Glutamatergic neuron (in vitro differentiated cells): Measurements from ENCODE around the gene MTMR2. TPM values are rescaled to one million over a fixed set of nuclear protein-coding genes. Genes with fewer than 3 reads are reported as not detected.

ENCODE experiments used
- DNase-seq: peaks from one replicate; pipeline ENCODE4 v3.0.0; 2022
- H3K27ac Mint-ChIP-seq: one replicate; pipeline ENCODE4 v1.8.0; 2020; ENCODE audit warnings: mild to moderate bottlenecking, mixed read lengths, inconsistent platforms; ENCODE audit not compliant: unreplicated experiment
- H3K27me3 Mint-ChIP-seq: one replicate; pipeline ENCODE4 v1.8.0; 2020; ENCODE audit warnings: mild to moderate bottlenecking, moderate library complexity, mixed read lengths, inconsistent platforms; ENCODE audit not compliant: unreplicated experiment
- H3K36me3 Mint-ChIP-seq: one replicate; pipeline ENCODE4 v1.8.0; 2020; ENCODE audit warnings: mild to moderate bottlenecking, mixed read lengths, inconsistent platforms; ENCODE audit not compliant: unreplicated experiment
- H3K4me1 Mint-ChIP-seq: one replicate; pipeline ENCODE4 v1.8.0; 2020; ENCODE audit warnings: mild to moderate bottlenecking, low read depth, mixed read lengths, inconsistent platforms; ENCODE audit not compliant: unreplicated experiment
- H3K4me3 Mint-ChIP-seq: one replicate; pipeline ENCODE4 v1.8.0; 2020; ENCODE audit warnings: mild to moderate bottlenecking, mixed read lengths, inconsistent platforms; ENCODE audit not compliant: unreplicated experiment
- H3K9me3 Mint-ChIP-seq: one replicate; pipeline ENCODE4 v1.8.0; 2020; ENCODE audit warnings: mild to moderate bottlenecking, moderate library complexity, mixed read lengths, inconsistent platforms; ENCODE audit not compliant: unreplicated experiment
- total RNA-seq: library from RNA; stranded (reverse); fragmentation: NEBNext Ultra II Directional; extraction: Animal tissue kit (Norgen Biotek cat#: 25700); gene quantifications from one replicate; pipeline ENCODE4 v1.2.1, GENCODE V29; 2021; ENCODE audit not compliant: unreplicated experiment
- TF ChIP-seq, protein P1 (sequence below): fragments of 200-600 bp; sonication (generic); IDR thresholded peaks from one replicate; pipeline ENCODE4 v1.5.0; 2021; ENCODE audit not compliant: partially characterized antibody, unreplicated experiment

MTMR2 gene
- total RNA-seq, 1 donor from 2014 or later, result 47.4 TPM

DNA sequence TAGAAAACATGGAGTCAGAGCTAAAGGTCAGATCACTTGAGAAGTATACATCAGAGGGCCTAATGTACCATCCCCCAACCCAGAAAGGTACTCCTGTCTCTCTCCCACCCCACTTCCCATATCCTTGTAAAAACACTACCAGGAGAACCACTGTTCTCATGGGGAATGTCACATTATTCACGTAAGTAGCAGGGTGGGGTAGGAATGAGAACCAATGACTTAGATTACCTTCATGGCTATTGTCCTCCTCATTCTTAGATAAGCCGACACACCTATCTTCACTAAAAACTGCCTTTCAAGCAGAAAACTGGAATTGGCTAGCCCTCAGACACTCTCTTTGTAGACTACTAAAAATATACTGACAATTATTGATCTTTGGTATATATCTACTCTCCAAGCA, 70.0 kb downstream of the MTMR2 start:
- H3K9me3 Mint-ChIP-seq, result peaks cover 2% of the 10 kb centered on the region
- no peak overlapping the region for H3K4me3 Mint-ChIP-seq
- H3K27me3 Mint-ChIP-seq, result no peaks in the 10 kb centered on the region
- no peak overlapping the region for H3K27ac Mint-ChIP-seq
- no peak for DNase-seq
- H3K36me3 Mint-ChIP-seq, result no peaks in the 10 kb centered on the region
- TF ChIP-seq, protein P1, sequence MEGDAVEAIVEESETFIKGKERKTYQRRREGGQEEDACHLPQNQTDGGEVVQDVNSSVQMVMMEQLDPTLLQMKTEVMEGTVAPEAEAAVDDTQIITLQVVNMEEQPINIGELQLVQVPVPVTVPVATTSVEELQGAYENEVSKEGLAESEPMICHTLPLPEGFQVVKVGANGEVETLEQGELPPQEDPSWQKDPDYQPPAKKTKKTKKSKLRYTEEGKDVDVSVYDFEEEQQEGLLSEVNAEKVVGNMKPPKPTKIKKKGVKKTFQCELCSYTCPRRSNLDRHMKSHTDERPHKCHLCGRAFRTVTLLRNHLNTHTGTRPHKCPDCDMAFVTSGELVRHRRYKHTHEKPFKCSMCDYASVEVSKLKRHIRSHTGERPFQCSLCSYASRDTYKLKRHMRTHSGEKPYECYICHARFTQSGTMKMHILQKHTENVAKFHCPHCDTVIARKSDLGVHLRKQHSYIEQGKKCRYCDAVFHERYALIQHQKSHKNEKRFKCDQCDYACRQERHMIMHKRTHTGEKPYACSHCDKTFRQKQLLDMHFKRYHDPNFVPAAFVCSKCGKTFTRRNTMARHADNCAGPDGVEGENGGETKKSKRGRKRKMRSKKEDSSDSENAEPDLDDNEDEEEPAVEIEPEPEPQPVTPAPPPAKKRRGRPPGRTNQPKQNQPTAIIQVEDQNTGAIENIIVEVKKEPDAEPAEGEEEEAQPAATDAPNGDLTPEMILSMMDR, result no peak
- H3K4me1 Mint-ChIP-seq, result no peaks in the 10 kb centered on the region

DNA sequence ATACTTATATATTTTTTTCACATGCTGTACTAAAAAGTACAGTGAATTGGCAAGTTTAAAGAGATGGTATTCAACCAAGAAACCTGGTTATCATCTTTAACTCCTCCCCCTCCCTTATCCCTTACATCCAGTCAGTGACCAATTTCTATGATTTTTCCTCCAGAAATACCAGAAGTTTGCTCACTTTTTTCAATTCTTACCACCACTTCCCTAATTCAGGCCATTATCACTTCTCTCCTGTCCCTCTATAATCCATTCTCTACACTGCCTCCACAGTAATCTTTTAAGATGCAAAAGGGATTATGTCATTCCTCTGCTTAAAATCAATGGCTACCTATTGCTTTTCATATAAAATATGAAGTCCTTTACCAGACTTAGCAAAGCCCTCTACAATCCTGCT, 70.8 kb downstream of the MTMR2 start:
- H3K27me3 Mint-ChIP-seq, result no peaks in the 10 kb centered on the region
- H3K36me3 Mint-ChIP-seq, result no peaks in the 10 kb centered on the region
- H3K4me1 Mint-ChIP-seq, result no peaks in the 10 kb centered on the region
- H3K4me3 Mint-ChIP-seq, result no peak overlapping the region
- H3K9me3 Mint-ChIP-seq, result peaks cover 2% of the 10 kb centered on the region
- no peak overlapping the region for H3K27ac Mint-ChIP-seq
- DNase-seq, result no peak
- TF ChIP-seq, protein P1, result no peak

DNA sequence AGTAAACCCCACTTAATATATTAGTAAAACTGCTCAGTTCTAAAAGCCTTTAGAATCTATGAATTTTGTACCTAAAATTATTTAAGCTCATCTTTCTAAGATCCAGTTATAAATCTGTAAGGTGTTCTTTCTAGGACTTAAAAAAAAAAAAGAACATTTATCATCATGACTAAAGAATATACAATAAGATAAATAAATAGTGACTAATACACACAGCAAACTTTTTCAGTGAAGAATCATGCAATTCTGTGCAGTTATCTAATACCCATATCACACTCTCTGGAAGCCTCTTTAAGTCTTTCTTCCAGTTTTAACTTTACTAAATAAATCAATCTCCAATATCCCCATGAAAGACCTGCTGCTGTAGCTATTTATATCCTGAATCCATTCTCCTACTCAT, 73.8 kb downstream of the MTMR2 start:
- no peak overlapping the region for H3K27ac Mint-ChIP-seq
- H3K27me3 Mint-ChIP-seq, result no peaks in the 10 kb centered on the region
- H3K9me3 Mint-ChIP-seq, result peaks cover 3% of the 10 kb centered on the region
- no peak for DNase-seq
- H3K36me3 Mint-ChIP-seq, result no peaks in the 10 kb centered on the region
- H3K4me1 Mint-ChIP-seq, result no peaks in the 10 kb centered on the region
- H3K4me3 Mint-ChIP-seq, result no peak overlapping the region
- TF ChIP-seq, protein P1, result no peak

DNA sequence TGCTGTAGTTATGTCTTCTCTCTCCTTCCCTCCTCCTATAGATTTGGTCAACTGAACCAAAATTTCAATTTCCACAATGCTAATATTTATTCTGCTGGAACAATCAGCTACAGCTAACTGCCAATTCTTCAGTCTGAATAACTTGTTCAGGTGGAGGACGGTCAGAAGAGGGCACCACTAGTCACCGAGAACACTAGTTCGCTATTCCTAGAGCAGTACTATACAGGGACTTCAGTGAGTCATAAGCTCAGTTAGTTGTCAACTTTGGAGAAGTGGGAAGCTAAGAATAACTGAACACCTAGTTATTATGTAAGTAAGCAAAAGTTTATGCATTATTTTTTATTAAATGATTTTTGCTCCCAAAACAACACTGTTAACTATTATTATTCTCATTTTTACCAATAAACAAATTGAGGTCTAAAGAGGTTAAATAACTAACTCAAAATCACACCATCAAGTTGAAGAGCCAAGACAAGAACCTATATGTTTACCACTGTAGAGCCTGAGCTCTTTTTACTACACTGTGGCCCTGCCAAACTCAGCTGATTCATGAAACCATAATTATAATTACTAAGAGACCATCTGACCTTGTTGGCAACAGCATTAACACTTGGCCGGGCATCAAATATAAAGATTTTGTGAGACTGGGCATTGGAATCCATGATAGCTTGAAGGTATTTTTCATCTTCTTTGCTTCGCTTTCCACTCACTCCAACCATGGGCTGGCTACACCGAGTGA, 74.7 kb downstream of the MTMR2 start:
- Mint-ChIP-seq H3K9me3 (peaks cover 3% of the 10 kb centered on the region), H3K27ac (no peak overlapping the region), H3K36me3 (no peaks in the 10 kb centered on the region), H3K4me3 (no peak overlapping the region), H3K4me1 (no peaks in the 10 kb centered on the region), H3K27me3 (no peaks in the 10 kb centered on the region)
- peak; percentile 28 for DNase-seq
- TF ChIP-seq, protein P1, result peak; percentile 10

DNA sequence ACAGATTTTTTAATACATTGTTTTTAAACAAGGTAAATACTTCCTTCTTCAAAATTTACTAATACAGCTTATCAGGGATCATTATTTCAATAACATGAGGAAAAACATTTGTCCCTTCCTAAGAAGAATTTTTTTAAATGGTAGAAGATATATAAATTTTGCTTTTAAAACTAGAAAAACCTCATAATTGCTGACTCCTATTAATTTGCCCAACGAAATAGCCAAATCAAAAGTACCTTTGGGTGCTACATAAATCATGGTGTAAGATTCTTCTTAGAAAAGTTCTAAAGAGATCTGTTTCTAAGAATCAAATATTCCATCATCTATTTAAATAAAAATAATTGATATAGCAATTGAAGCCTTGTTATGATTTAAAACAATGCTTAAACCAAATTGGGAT, 78.7 kb downstream of the MTMR2 start:
- H3K4me1 Mint-ChIP-seq, result no peaks in the 10 kb centered on the region
- TF ChIP-seq, protein P1, result no peak
- H3K9me3 Mint-ChIP-seq, result peaks cover 2% of the 10 kb centered on the region
- H3K27ac Mint-ChIP-seq, result no peak overlapping the region
- H3K36me3 Mint-ChIP-seq, result no peaks in the 10 kb centered on the region
- no peak for DNase-seq
- H3K4me3 Mint-ChIP-seq, result no peak overlapping the region
- no peaks in the 10 kb centered on the region for H3K27me3 Mint-ChIP-seq
